GM21515 (cell line): ENCODE measurements around the gene EGFL6.

ENCODE experiments used
- ATAC-seq: cut with Tn5 transposase; IDR thresholded peaks from one replicate; pipeline ENCODE4 v1.9.1; 2021; ENCODE audit not compliant: unreplicated experiment

The EGFL6 gene, protein sequence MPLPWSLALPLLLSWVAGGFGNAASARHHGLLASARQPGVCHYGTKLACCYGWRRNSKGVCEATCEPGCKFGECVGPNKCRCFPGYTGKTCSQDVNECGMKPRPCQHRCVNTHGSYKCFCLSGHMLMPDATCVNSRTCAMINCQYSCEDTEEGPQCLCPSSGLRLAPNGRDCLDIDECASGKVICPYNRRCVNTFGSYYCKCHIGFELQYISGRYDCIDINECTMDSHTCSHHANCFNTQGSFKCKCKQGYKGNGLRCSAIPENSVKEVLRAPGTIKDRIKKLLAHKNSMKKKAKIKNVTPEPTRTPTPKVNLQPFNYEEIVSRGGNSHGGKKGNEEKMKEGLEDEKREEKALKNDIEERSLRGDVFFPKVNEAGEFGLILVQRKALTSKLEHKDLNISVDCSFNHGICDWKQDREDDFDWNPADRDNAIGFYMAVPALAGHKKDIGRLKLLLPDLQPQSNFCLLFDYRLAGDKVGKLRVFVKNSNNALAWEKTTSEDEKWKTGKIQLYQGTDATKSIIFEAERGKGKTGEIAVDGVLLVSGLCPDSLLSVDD

DNA sequence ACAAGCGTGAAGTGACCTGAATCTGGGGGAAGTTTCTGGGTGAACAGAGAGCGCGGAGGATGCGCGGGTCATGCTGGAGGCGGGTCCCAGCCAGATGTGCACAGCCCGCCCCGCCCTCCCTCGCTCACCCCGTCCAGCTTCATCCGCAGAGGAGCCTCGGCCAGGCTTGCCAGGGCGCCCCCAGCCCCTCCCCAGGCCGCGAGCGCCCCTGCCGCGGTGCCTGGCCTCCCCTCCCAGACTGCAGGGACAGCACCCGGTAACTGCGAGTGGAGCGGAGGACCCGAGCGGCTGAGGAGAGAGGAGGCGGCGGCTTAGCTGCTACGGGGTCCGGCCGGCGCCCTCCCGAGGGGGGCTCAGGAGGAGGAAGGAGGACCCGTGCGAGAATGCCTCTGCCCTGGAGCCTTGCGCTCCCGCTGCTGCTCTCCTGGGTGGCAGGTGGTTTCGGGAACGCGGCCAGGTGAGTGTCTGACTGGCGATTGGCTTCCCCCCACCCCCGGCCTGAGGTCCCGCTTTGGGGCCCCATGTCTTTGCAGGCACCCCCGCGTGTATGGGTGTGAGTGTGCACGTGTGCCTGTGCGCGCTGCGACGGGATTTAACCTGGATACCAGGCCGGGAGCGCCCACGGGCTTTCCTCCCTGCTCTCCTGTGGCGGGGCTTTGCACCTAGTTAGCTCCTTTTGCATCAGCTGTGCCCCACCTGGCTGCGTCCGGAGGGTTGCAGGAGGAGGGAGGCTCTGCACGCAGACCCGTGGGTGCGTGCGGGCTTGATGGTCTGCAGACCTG, at the start of gene EGFL6:
Gene EGFL6, plus strand, starts transcription at position 123 of the 782 bp plus-strand sequence. Its CDS starts 261 bp downstream, at position 384.
- no peak for ATAC-seq

DNA sequence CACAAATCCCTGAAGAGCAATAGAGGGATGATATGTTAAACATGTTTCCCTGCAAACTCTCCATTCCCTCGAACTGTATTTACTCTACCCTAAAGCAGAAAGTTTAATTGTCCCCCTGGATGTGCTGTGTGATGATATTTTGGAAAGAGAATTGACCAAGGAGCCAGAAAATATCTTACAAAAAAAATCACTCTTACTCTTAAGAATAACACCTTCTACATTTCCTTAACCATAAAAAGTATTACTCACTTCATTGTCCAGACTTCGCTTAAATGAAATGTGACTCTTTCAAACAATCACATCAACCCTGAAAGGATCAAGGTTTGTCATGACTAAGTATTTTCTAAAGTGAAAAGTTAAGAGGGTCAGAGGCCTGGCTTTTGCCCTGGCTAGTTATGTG, 49.0 kb upstream of the EGFL6 start:
- ATAC-seq, result no peak

DNA sequence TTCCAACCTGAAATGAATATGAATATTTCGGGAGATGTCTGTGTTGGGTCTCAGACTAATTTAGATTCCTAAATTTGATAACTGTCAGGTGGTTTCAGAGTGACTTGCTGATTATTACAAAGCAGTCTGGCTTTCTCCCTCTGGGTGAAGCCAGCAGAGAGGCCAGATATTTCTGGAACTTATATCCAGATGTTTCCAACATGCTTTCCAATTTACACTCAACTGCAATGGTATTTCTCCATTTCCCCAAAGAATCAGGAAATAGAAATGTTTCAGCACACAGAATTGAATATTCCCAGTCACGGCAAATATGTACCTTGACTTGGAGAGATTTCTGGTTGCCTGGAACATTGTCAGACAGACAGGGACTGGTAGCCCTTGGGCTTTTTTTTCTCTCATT, 48.5 kb upstream of the EGFL6 start:
- ATAC-seq, result no peak

DNA sequence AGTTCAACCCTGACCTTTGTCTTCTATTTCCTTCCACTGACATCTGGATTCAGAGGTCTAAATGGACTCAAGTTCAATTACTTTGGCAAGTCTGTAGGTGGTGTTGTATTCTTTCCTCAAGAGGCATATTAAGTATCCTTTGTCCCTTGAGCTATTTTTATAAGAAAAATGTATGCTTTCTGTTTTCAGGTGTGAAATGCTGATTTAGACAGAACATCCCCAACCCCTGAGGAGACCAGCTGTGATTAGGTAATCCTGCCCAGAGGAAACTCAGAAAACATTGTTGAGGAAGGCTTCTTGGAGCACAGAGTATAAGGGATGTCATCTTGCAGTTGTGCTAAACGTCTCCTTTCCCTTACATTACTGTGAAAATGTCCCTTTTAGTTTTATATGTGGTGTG, 46.6 kb upstream of the EGFL6 start:
- ATAC-seq, result no peak

DNA sequence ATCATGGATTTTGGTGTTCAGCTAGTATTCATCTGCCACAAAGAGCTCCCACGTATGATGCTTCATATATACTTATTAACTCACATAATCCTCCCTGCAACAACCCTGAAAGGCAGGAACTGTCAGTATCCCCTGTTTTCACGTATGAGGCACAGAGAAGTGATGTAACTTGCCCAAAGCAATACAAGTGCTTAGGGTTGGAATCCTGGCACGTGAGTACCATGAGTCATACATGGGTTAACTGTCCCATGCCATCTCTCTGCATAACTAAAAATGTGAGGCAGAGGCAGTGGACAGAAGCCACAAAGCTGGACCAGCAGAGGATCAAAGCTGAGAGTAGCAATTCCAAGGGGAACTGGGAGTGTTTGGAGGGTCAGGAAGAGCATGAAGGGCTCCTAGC, 35.7 kb upstream of the EGFL6 start:
- no peak for ATAC-seq

DNA sequence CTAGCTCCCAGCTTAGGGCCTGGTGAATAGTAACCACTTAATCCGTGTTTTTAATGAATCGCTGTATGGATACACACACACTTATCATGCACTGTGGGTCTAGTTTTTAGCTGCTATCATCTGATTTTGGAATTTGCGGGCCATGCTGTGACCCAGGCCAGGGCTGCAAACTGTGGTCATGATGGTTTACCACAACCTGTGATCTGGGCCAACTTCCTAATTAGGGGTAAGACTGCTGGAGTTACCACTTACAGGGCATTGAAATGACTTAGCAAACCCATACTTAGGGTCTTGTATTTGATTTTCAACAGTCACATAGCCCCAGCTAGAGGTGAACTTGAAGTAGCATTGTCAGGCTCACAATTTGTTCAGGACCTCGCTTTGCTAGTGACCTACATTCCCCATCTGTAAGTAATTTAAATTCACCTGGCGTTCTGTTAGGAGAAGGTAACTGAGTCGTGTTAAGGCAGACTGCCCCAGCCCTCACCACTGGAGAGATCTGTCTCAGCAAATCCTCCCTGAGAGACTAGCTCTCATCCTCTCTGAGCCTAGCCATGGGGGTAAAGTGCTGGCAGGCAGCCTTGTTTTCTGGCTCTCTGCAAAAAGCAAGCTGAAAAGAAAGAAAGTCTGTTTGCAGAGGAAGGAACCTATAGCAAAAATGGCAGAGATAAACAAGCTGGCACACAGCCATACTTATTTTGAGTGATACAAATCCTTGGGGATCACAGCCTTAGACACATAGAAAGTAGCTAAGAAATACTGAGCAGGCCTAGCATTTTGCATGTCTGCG, 33.8 kb upstream of the EGFL6 start:
- ATAC-seq, result no peak

DNA sequence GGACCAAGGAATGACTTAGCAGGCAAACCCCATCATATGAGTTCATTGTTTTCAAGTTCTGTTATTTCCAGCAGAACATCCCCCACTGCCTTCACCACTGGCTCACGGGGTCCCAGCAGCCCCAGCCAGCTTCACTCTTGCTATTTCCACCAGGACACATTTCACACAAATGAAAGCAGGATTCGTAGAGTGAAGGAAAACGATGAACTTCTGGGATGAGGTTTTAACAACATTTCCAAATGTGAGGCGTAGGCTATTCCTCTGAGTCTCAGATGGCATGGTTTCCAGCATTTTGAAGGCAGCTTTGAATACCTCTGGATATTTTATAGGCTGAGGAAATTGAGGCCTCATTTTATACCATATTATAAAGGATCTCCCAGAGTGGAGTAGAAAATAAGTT, 32.9 kb upstream of the EGFL6 start:
- ATAC-seq, result no peak

DNA sequence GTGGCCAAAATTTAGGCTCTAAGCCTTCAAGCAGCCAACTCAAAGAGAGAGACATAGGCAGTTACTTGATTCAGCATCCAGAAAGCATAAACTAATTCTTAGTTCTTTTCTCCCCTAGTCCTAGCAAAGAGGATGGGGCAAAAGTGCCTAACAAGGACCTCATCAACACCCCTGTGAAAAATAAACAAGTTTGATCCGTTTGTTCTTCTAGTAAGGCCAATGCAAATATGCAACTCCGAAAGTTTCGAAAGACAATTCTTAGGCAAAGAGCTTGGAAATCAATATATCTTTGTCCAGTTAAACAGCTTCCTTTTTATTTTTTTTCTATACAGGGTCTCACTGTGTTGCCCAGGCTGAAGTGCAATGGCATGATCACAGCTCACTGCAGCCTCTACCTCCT, 31.0 kb upstream of the EGFL6 start:
- no peak for ATAC-seq

DNA sequence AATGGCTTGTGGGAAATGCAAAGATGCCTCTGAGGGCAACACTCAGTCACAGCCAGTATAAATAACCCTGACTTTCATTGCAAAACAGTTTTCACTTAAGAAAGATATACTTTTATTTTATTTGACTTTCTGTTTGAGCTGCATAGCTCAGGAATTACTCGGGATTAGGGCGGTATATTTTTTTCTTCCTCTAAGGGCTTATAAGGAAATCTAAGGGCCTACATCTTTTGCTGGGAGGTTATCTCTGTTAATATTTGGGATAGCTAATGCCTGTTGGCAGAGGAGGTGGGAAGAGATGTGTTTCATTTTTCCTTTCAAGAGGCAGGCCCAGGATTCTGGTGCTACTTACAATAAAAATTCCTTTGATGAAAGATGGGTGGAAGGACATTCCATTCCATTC, 28.8 kb upstream of the EGFL6 start:
- ATAC-seq, result no peak

DNA sequence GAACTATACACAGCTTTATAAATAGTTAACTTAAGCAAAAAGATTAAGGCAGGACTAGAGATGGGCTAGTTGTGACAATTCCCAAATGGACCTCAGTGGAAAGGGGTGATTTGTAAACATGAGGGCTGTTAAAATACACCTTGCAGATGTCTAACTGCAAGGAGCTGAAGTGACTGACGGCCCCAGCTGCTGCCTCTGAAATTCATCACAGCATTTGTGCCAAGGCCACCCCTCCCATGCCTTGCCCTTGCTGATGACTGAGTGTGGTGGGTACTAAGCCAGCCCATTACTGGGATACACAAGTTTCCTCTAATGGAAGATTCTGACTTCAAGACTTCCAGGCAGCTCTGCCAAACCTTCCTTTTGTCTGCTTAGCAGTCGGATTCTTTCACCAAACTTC, 23.7 kb upstream of the EGFL6 start:
- no peak for ATAC-seq

DNA sequence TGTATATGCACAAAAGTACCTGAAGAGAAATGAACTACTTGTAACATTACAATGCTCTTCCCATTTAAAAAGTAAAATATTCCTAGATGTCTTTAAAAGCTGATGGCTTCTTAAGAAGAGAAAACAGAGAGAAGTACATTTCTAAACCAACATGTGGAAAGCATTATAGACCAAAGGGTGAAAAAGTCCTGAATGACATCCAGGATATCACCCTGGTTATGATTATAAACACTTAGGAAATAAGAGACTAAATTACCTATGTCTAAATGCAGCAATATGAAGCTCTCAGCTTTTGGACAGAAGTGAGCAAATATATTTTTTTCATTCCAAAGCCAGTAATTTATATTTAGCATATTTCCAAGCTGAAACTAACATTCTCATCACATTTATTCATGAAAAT, 21.7 kb upstream of the EGFL6 start:
- no peak for ATAC-seq

DNA sequence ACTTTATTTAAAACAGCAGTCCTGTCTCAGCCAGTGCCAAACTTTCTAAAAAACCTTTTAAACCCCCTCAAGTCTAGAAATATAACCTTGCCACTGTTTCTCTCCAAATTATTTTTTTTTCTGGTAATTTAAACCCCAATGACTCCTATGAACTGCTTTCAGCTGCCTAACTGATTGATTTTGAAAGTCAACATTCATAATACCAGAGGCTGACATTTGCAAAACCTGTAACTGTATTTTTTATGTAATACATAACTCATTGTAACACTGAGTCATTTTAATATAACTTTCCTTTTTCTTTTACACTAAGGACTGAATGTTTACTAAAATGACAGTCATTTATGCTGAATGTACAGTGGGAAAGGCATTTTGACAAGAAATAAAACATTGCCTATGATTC, 19.1 kb upstream of the EGFL6 start:
- ATAC-seq, result no peak

DNA sequence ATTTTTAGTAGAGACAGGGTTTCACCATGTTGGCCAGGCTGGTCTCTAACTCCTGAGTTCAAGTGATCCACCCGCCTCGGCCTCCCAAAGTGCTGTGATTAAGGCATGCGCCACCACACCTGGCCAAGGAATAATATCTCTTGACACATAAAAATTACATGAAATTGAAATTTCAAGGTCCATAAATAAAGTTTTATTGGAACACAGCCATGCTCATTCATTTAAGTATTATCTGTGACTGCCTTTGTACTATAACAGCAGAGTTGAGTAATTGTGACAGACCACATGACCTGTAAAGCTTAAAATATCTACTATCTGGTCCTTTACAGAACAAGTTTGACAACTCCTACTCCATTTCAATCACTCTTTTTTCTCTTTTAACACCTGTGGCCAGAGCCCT, 17.8 kb upstream of the EGFL6 start:
- ATAC-seq, result no peak

DNA sequence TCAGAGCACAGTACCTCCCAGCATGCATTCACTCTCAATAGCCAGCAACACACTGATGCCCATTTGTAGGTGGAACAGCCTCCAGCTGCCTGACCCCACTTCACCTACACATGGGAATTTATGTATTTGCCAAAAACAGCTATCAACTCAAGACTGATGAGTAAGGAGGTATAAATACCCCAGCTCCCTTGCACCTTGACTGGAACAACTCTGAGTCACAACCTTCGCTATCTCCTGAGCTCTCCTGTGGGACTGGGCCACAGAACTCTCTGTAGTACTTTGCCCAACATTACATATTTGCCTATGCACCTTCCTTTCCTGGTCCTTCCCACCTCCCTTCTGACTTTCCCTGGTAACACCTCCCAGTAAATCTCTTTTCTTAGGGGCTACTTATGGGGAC, 16.5 kb upstream of the EGFL6 start:
- no peak for ATAC-seq

DNA sequence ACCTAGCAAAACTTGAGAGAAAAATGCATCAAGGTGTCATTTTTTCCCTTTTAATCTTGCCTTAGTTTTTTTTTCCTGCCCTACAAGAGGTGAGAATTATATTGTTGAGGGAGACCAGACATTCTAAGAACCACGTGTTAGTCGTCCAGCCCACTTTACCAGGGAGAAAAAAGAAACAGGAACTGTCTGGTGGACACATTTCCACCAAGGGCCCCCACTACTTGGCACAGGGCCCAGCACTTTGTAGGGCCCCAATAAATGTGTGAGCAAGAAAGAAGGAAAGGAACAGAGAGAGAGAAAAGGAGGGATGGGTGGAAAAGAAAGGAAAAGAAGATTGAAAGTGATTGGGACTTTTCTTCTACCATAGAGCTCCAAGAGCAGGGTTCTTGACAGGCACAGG, 3.9 kb upstream of the EGFL6 start:
- no peak for ATAC-seq

DNA sequence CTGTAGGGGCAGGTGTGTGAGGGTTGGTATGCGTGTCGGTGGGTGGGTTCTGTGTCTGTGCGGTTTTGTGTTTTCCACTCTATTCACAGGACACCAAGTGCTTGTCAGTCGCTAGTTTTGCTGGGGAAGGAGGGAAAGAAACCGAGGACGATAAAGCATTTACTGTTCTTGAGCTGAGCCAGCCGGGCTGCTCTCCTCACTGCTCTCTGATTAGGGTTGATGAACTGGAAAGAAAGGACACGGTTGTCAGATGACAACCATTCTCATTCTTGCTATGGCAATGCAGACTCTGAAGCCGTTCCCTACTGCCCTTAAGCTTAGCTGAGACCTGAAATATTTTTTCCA, 832 bp downstream of the EGFL6 start:
- no peak for ATAC-seq

DNA sequence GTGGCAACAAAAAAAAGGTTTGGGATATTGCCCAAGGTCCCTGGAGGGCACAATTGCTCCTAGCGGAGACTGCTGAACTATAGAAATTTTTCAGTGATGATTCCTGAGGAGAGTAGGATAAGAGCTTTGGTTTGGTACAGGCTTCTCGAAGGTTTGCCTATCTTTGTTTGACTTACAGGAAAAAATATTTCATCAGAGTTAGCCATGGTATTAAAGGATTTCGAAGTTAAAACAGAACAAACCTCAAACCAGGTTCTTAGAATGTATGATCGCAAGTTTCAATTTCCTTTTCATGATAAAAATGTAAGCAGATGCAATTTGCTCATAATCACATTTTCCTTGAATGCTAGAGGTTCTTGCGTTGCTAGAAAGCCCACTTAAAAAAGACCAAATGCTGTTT, 1.7 kb downstream of the EGFL6 start:
- ATAC-seq, result no peak

DNA sequence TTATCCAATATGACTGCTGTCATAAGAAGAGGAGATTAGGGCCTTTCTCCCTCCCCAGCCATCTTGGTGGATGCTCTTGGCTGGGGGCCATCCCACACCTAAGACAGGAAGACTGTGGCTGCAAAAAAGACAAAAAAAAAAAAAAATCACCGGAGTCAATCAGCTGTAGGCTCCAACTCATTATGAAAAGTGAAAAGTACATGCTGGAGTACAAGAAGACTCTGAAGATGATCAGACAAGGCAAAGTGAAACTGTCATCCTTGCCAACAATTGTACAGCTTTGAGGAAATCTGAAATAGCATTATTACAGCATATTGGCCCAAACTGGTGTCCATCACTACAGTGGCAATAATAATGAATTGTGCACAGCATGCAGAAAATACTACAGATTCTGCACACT, 5.2 kb downstream of the EGFL6 start:
- no peak for ATAC-seq

DNA sequence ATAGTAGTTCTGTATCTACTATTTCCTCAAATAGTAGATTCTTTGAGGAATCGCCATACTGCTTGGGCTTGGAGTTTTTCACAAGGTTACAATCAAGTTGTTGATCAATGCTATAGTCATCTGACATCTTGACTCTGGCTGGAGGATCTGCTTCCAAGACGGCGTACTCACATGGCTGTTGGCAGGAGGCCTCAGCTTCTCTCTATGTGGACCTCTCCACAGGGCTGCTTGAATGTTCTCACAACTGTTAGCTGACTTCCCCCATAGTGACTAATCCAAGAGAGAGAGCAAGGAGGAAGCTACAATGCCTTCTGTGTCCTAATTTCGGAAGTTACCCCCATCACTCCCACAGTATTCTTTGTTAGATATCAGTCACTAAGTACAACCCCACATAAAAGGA, 10.3 kb downstream of the EGFL6 start:
- ATAC-seq, result no peak

DNA sequence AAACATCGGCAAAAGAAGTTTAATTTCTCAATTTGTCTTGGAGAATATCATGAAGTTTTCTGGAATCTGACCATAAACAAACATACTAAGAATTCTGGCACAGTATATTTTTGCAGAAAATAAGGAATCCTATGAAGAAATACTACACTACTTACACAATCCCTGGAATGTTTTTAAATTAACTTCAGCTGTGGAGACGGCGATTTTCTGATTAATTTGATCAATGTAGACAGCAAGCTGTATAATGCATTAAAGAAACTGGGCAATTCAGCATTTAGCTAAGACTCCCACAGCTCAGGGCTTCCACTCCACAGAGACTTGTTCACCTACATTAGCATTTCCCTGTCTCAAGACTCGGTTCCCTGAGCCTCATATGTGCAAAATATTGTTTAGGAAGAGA, 12.2 kb downstream of the EGFL6 start:
- ATAC-seq, result no peak

DNA sequence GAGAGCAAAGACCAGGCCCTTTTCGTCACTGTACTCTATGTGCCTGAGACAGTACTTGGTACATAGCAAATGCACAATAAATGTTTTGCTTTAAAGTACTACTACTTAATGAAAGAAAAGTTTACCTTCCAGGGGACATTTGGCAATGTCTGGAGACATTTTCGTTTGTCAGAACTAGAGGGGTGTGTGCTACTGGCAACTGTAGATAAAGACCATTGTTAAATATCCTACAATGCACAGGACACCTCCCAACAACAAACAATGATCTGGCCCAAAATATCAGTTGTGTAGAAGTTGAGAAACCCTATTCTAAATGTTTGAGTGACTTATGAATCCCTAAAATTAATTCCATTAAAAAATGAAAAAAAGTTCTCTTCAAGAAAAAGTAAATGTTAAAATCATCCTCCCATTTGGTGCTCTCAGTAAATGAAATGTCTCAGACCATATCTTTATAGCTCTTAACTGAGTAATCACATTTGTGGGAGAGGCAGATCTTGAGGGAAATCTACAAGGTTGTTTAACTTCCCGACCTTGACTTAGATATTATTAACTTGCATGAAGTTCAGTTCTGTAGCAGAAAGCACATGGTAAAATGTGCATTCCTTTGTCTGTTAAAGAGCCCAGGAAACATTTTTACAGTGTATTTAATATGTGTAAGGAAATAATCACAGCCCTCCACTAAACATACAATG, 18.5 kb downstream of the EGFL6 start:
- no peak for ATAC-seq
